Measurements from ENCODE around the gene RHOV. TPM values are rescaled to one million over a fixed set of nuclear protein-coding genes. Genes with fewer than 3 reads are reported as not detected.

The RHOV gene
- total and polyA plus RNA-seq, 8 donors, result 1.2 to 87.8 (median 1.7) TPM; not detected in 1

- Histone ChIP-seq H3K27ac (no peak overlapping the region), H3K4me3 (no peak overlapping the region), H3K9me3 (no peaks in the 10 kb centered on the region), H3K4me1 (peaks cover 22 to 44% (median 27%) of the 10 kb centered on the region in 4 donors), H3K27me3 (peaks cover 0 to 24% (median 0%) of the 10 kb centered on the region in 3 donors), H3K36me3 (no peaks in the 10 kb centered on the region)
- WGBS, 5 donors, result 84 to 93% (median 91%) methylated on average over 6 of the region's 6 CpGs
- no peak for DNase-seq
- intact Hi-C loops (cut with DNase I; ENCODE audit: low total_unique reads), result no loop called here
- TF ChIP-seq POLR2A (IDR thresholded peaks at IDR 0.05), result no peak
- no peak for TF ChIP-seq CTCF (IDR thresholded peaks at IDR 0.05)
- no peak for TF ChIP-seq EP300 (IDR thresholded peaks at IDR 0.05)
- TF ChIP-seq POLR2AphosphoS5 (IDR thresholded peaks at IDR 0.05), result no peak
These were observed 2.1 kb upstream of the RHOV start for GRCh38 chr15:40875991-40876730.

DNA sequence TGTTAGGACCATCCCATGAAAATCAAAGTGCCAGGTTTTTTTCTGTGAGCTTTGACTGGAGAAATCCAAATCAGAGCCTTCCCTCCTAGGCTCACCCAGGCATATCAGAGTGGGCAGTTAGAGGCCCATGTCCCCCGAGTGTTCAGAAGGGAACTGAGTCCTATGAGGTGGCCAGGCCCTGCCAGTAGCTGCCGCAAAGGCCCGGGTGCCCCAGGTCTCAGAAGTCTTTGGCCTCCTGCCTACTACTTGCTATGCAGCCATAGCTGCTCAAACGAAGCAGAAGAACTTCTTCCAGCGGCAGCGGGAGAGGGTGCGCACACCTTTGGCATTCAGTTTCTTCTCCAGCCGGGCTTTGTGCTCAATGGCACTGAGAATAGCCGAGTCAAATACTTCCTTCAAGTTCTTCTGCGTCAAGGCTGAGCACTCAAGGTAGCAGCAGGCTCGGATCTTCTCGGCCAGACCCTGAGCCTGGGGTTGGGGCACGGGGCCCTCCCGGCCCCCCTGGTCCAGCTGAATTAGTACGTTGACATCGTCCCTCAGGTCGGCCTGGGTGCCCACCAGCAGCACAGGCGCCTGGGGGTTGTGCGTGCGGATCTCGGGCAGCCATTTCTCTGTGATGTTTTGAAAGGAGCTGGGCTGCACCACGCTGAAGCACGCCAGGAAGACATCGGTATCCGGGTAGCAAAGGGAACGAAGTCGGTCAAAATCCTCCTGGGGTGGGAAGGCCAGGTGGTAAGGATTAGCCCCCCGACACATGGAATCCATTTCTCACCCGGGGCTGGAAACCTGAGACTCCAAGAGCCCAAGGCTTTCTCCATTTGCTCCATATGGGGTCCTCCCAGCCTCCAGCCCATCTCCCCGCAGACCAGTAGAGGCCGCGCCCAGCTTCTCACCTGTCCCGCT is 992 bp downstream of the RHOV start:
- H3K27me3 ChIP-seq, result peaks cover 0 to 24% (median 0%) of the 10 kb centered on the region in 3 donors
- TF ChIP-seq POLR2A (IDR thresholded peaks at IDR 0.05) (no peak), POLR2AphosphoS5 (IDR thresholded peaks at IDR 0.05) (no peak), CTCF (IDR thresholded peaks at IDR 0.05) (no peak), EP300 (IDR thresholded peaks at IDR 0.05) (no peak)
- H3K27ac ChIP-seq, result peak overlapping the region in 2 of 5 donors; percentile 42 to 67
- no peaks in the 10 kb centered on the region for H3K36me3 ChIP-seq
- WGBS, 5 donors, result 62 to 75% (median 63%) methylated on average over 29 to 33 of the region's 33 CpGs
- no peaks in the 10 kb centered on the region for H3K9me3 ChIP-seq
- H3K4me1 ChIP-seq, result peaks cover 22 to 37% (median 29%) of the 10 kb centered on the region in 4 donors
- peak overlapping the region; percentile 56 to 76 (median 56) for H3K4me3 ChIP-seq
- intact Hi-C loops (cut with DNase I; ENCODE audit: low total_unique reads), result no loop called here
- DNase-seq, result no peak

- H3K4me3 ChIP-seq, result no peak overlapping the region
- WGBS, 5 donors, result 56 to 74% (median 63%) methylated on average over 12 to 13 of the region's 13 CpGs
- H3K27ac ChIP-seq, result peak overlapping the region; percentile 18 to 54 (median 42)
- peaks cover 22 to 37% (median 29%) of the 10 kb centered on the region in 4 donors for H3K4me1 ChIP-seq
- no peaks in the 10 kb centered on the region for H3K36me3 ChIP-seq
- TF ChIP-seq POLR2AphosphoS5 (IDR thresholded peaks at IDR 0.05) (peak in 1 of 3 donors; percentile 25), EP300 (IDR thresholded peaks at IDR 0.05) (no peak)
- H3K9me3 ChIP-seq, result no peaks in the 10 kb centered on the region
- DNase-seq, result peak; percentile 85 to 95
- intact Hi-C loops (cut with DNase I; ENCODE audit: low total_unique reads), result no loop called here
- peaks cover 0 to 24% (median 0%) of the 10 kb centered on the region in 3 donors for H3K27me3 ChIP-seq
These were observed 2.1 kb downstream of the RHOV start for GRCh38 chr15:40871749-40872617.

DNA sequence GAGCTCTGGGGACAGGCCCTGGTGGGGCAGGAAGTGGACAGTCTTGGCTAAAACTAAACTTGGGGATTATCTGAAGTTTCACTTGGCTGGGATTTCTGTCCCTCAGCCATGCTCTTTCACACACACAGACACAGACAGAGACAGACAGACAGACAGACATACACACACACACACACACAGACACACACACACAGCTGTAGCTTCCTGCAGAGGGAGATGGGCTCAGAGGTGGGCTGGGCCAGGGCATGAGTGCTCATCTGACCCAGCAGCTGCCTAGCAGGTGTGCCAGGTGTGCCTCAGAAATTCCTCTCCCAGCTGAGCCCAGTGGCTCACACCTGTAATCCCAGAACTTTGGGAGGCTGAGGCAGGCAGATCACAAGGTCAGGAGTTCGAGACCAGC is 3.3 kb downstream of the RHOV start:
- Histone ChIP-seq H3K4me3 (no peak overlapping the region), H3K27me3 (peaks cover 0 to 24% (median 0%) of the 10 kb centered on the region in 3 donors), H3K9me3 (no peaks in the 10 kb centered on the region), H3K27ac (no peak overlapping the region), H3K4me1 (peaks cover 22 to 42% (median 32%) of the 10 kb centered on the region in 4 donors), H3K36me3 (no peaks in the 10 kb centered on the region)
- TF ChIP-seq EP300 (IDR thresholded peaks at IDR 0.05) (no peak), POLR2A (IDR thresholded peaks at IDR 0.05) (no peak), POLR2AphosphoS5 (IDR thresholded peaks at IDR 0.05) (no peak), CTCF (IDR thresholded peaks at IDR 0.05) (no peak)
- no peak for DNase-seq
- 82 to 100% (median 93%) methylated on average over 1 of the region's 1 CpG for WGBS, 5 donors
- intact Hi-C loops (cut with DNase I; ENCODE audit: low total_unique reads), result no loop called here

Measured in stomach (tissue), 9 donors.